OCI-LY3 (cell line): ENCODE data around the gene PLEKHG3.

Experiments used
- H2AFZ ChIP-seq: fragments of 200-600, 300-600 bp; shearing (Covaris generic); 2 replicates; pipeline ENCODE4 v1.6.0; 2014; ENCODE audit warnings: antibody characterized with exemption, low read depth, low read length
- H3K27ac ChIP-seq: fragments of 200-600, 300-600 bp; sonication (generic); 2 replicates; pipeline ENCODE4 v1.5.1; 2014; ENCODE audit warnings: mild to moderate bottlenecking, low read length, moderate library complexity, mixed read lengths
- H3K27me3 ChIP-seq: fragments of 200-600, 300-600 bp; sonication (generic); 2 replicates; pipeline ENCODE4 v1.6.1; 2014; ENCODE audit warnings: low read depth, low read length, mixed read lengths
- H3K36me3 ChIP-seq: fragments of 200-600, 300-600 bp; sonication (generic); replicated peaks from 2 replicates; pipeline ENCODE3; 2014; ENCODE audit warnings: low read depth, low read length, mixed read lengths
- H3K4me1 ChIP-seq: fragments of 300-600, 200-600 bp; sonication (generic); 2 replicates; pipeline ENCODE4 v1.6.1; 2014; ENCODE audit warnings: low read length, mixed read lengths
- H3K4me2 ChIP-seq: fragments of 200-600, 300-600 bp; sonication (generic); 2 replicates; pipeline ENCODE4 v1.6.1; 2014; ENCODE audit warnings: low read length, mixed read lengths
- H3K4me3 ChIP-seq: fragments of 300-600, 200-600 bp; sonication (generic); 2 replicates; pipeline ENCODE4 v1.5.1; 2014; ENCODE audit warnings: antibody characterized with exemption, mild to moderate bottlenecking, low read length, moderate library complexity
- H3K79me2 ChIP-seq: fragments of 300-600, 200-600 bp; shearing (Covaris generic); 2 replicates; pipeline ENCODE4 v1.6.1; 2014; ENCODE audit warnings: mild to moderate bottlenecking, low read length, mixed read lengths
- H3K9ac ChIP-seq: fragments of 300-600, 200-600 bp; shearing (Covaris generic); 2 replicates; pipeline ENCODE4 v1.6.0; 2014; ENCODE audit warnings: mild to moderate bottlenecking, low read length, moderate library complexity
- H3K9me3 ChIP-seq: fragments of 200-600, 300-600 bp; shearing (Covaris generic); 2 replicates; pipeline ENCODE4 v1.6.1; 2014; ENCODE audit warnings: low read length, mixed read lengths; ENCODE audit not compliant: insufficient read depth
- H4K20me1 ChIP-seq: fragments of 200-600, 300-600 bp; sonication (generic); 2 replicates; pipeline ENCODE4 v1.6.1; 2016; ENCODE audit warnings: low read length, mixed read lengths; ENCODE audit not compliant: insufficient read depth
- EZH2phosphoT487 ChIP-seq: fragments of 200-600 bp; shearing (Covaris generic); IDR thresholded peaks from 2 replicates; pipeline ENCODE4 v1.6.1; 2018; ENCODE audit warnings: antibody characterized with exemption, mixed run types, low read depth
- TF ChIP-seq, protein P1 (sequence below): fragments of 200-600, 300-600 bp; sonication (generic); IDR thresholded peaks from 2 replicates; pipeline ENCODE4 v1.5.1; 2014; ENCODE audit warnings: antibody characterized with exemption, low read length, low read depth

PLEKHG3 gene

GRCh38 chr14:64714432-64715025, 10.3 kb downstream of the PLEKHG3 start:
- H3K79me2 ChIP-seq = no peaks in the 10 kb centered on the region
- H3K4me3 ChIP-seq = no peak overlapping the region
- no peak overlapping the region for H3K4me2 ChIP-seq
- H3K9me3 ChIP-seq = peaks cover 13% of the 10 kb centered on the region; the same call in 1 of the 2 replicates
- no peaks in the 10 kb centered on the region for H3K36me3 ChIP-seq
- no peak for TF ChIP-seq EZH2phosphoT487
- TF ChIP-seq, protein P1, sequence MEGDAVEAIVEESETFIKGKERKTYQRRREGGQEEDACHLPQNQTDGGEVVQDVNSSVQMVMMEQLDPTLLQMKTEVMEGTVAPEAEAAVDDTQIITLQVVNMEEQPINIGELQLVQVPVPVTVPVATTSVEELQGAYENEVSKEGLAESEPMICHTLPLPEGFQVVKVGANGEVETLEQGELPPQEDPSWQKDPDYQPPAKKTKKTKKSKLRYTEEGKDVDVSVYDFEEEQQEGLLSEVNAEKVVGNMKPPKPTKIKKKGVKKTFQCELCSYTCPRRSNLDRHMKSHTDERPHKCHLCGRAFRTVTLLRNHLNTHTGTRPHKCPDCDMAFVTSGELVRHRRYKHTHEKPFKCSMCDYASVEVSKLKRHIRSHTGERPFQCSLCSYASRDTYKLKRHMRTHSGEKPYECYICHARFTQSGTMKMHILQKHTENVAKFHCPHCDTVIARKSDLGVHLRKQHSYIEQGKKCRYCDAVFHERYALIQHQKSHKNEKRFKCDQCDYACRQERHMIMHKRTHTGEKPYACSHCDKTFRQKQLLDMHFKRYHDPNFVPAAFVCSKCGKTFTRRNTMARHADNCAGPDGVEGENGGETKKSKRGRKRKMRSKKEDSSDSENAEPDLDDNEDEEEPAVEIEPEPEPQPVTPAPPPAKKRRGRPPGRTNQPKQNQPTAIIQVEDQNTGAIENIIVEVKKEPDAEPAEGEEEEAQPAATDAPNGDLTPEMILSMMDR = no peak
- H3K27ac ChIP-seq = no peak overlapping the region
- H3K9ac ChIP-seq = no peak overlapping the region
- peaks cover 7% of the 10 kb centered on the region; the same call in 1 of the 2 replicates for H3K27me3 ChIP-seq
- H2AFZ ChIP-seq = no peak overlapping the region
- H4K20me1 ChIP-seq = no peaks in the 10 kb centered on the region
- H3K4me1 ChIP-seq = no peaks in the 10 kb centered on the region

DNA sequence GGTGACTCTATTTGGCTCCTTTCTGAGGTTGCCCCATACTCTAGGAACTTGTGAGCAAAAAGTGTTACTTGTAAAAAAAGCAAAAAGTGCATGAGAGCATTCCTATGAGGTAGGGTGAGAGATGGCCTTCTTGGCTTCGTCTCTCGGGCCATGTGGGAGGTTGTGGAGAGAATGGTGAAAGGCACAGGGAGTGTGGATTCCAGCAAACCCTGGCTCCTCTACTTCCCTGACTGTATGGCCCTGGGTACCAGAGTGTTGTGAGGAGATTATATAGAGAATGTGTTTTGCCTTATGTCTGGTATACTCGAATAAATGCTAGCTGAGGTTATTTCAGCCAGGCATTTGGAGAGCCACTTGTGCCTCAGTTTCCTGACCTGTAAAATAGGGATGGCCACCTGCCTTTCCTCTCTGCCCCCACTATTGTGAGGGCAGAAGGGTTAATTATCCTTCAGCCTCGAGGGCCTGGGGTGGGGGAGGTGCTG, 11.0 kb downstream of the PLEKHG3 start:
- Histone ChIP-seq H3K4me2 (no peak overlapping the region), H3K79me2 (no peaks in the 10 kb centered on the region), H3K9ac (no peak overlapping the region), H2AFZ (no peak overlapping the region), H3K9me3 (peaks cover 13% of the 10 kb centered on the region; the same call in 1 of the 2 replicates), H3K27me3 (peaks cover 7% of the 10 kb centered on the region; the same call in 1 of the 2 replicates), H3K4me3 (no peak overlapping the region), H3K27ac (no peak overlapping the region), H3K36me3 (no peaks in the 10 kb centered on the region), H4K20me1 (no peaks in the 10 kb centered on the region), H3K4me1 (no peaks in the 10 kb centered on the region)
- no peak for TF ChIP-seq EZH2phosphoT487

- Histone ChIP-seq H3K27ac (no peak overlapping the region), H3K79me2 (no peaks in the 10 kb centered on the region), H3K4me1 (no peaks in the 10 kb centered on the region), H3K36me3 (no peaks in the 10 kb centered on the region), H3K27me3 (peaks cover 7% of the 10 kb centered on the region; the same call in 1 of the 2 replicates), H2AFZ (no peak overlapping the region), H3K4me2 (no peak overlapping the region), H3K9me3 (peaks cover 13% of the 10 kb centered on the region; the same call in 1 of the 2 replicates), H4K20me1 (no peaks in the 10 kb centered on the region), H3K4me3 (no peak overlapping the region), H3K9ac (no peak overlapping the region)
- no peak for TF ChIP-seq EZH2phosphoT487
- TF ChIP-seq, protein P1 = no peak
Measured at GRCh38 chr14:64715628-64716412, 11.6 kb downstream of the PLEKHG3 start.

- Histone ChIP-seq H3K4me1 (no peaks in the 10 kb centered on the region), H3K36me3 (no peaks in the 10 kb centered on the region)
Measured at GRCh38 chr14:64717870-64718269, 13.6 kb downstream of the PLEKHG3 start.

More at GRCh38 chr14:64717870-64718269, 13.6 kb downstream of the PLEKHG3 start:
- no peaks in the 10 kb centered on the region; the same call in 1 of the 2 replicates for H3K27me3 ChIP-seq
- H3K4me2 ChIP-seq = no peak overlapping the region
- no peak overlapping the region for H3K27ac ChIP-seq
- H3K79me2 ChIP-seq = no peaks in the 10 kb centered on the region
- no peak overlapping the region for H2AFZ ChIP-seq
- no peaks in the 10 kb centered on the region for H4K20me1 ChIP-seq
- no peak overlapping the region for H3K4me3 ChIP-seq
- TF ChIP-seq, protein P1 = no peak
- TF ChIP-seq EZH2phosphoT487 = no peak
- H3K9me3 ChIP-seq = peaks cover 13% of the 10 kb centered on the region; the same call in 1 of the 2 replicates
- H3K9ac ChIP-seq = no peak overlapping the region
